ENCODE measurements around the gene PPP1R18. TPM values are rescaled to one million over a fixed set of nuclear protein-coding genes. Genes with fewer than 3 reads are reported as not detected.
A peak's percentile ranks its signal among the peaks of the same experiment; 100 is the strongest.

The PPP1R18 gene
- total and polyA plus RNA-seq, 9 of the 15 experiments (the other 6 are each of a cell fraction or from before 2014, with no cell fraction given): 12.0 to 99.2 (median 42.6) TPM

- TF ChIP-seq ARNT (IDR thresholded peaks at IDR 0.05): peak; percentile 17 to 29; a peak in 1 of 4 replicates
- no peak for TF ChIP-seq BMI1 (IDR thresholded peaks at IDR 0.05; ENCODE audit: low read length)
- no peak for TF ChIP-seq BRF2 (IDR thresholded peaks at IDR 0.05; ENCODE audit: borderline replicate concordance, insufficient read depth, insufficient read length)
- peak; percentile 17; the same call in 1 of the 2 replicates for TF ChIP-seq ATF4 (CRISPR knock-in tag; IDR thresholded peaks at IDR 0.05)
- no peak for TF ChIP-seq THAP7 (CRISPR knock-in tag; IDR thresholded peaks at IDR 0.05)
- peak; percentile 59 for TF ChIP-seq FOS (IDR thresholded peaks at IDR 0.05; ENCODE audit: extremely low read depth, insufficient read length)
- no peak for TF ChIP-seq SRSF9 (IDR thresholded peaks at IDR 0.05; ENCODE audit: borderline replicate concordance, low read depth, low read length)
- TF ChIP-seq ZNF655 (CRISPR knock-in tag; IDR thresholded peaks at IDR 0.05): no peak
- no peak for TF ChIP-seq BRCA1 (IDR thresholded peaks at IDR 0.05)
- no peak for TF ChIP-seq BRCA1 (CRISPR knock-in tag; IDR thresholded peaks at IDR 0.05)
- TF ChIP-seq IRF2 (CRISPR knock-in tag; IDR thresholded peaks at IDR 0.05): no peak
- TF ChIP-seq TGIF2 (CRISPR knock-in tag; IDR thresholded peaks at IDR 0.05): no peak
- TF ChIP-seq ELF2 (CRISPR knock-in tag; IDR thresholded peaks at IDR 0.05): peak; percentile 81
- no peak; a peak in 1 of 4 replicates for TF ChIP-seq MLLT1 (IDR thresholded peaks at IDR 0.05)
- no peak for TF ChIP-seq E4F1 (CRISPR knock-in tag; IDR thresholded peaks at IDR 0.05; ENCODE audit: borderline replicate concordance)
- no peak for TF ChIP-seq ZBTB49 (CRISPR knock-in tag; IDR thresholded peaks at IDR 0.05; ENCODE audit: borderline replicate concordance)
These were observed 4.0 kb downstream of the PPP1R18 start (continued) for GRCh38 chr6:30682143-30683117.
